GM23338 (cell line): Measurements from ENCODE around the gene UNC13C. TPM values are rescaled to one million over a fixed set of nuclear protein-coding genes. Genes with fewer than 3 reads are reported as not detected.

Source experiments
- ATAC-seq: fragments of 200-7000 bp; cut with Tn5 transposase; 3 replicates; pipeline ENCODE4 v1.9.1; 2020
- DNase-seq: peaks from one replicate; pipeline ENCODE4 v3.0.0-alpha.2; 2015; ENCODE audit warnings: low spot score
- H2AFZ ChIP-seq: fragments of 200-600 bp; sonication (generic); 2 replicates; pipeline ENCODE4 v1.8.0; 2016; ENCODE audit warnings: antibody characterized with exemption, mild to moderate bottlenecking, moderate library complexity
- H3F3A ChIP-seq: fragments of 200-600 bp; sonication (generic); replicated peaks from 2 replicates; pipeline ENCODE4 v1.8.0; 2017; ENCODE audit warnings: antibody characterized with exemption, mixed run types, low read depth
- H3K27ac ChIP-seq: fragments of 200-600 bp; sonication (generic); 2 replicates; pipeline ENCODE4 v1.6.1; 2016; ENCODE audit warnings: low read depth
- H3K27me3 ChIP-seq: fragments of 200-600 bp; sonication (generic); 2 replicates; pipeline ENCODE4 v1.8.0; 2016; ENCODE audit warnings: mild to moderate bottlenecking, mixed run types, moderate library complexity; ENCODE audit not compliant: insufficient read depth
- H3K36me3 ChIP-seq: fragments of 200-600 bp; sonication (generic); 2 replicates; pipeline ENCODE4 v1.8.0; 2016; ENCODE audit warnings: mild to moderate bottlenecking; ENCODE audit not compliant: insufficient read depth
- H3K4me1 ChIP-seq: fragments of 200-600 bp; sonication (generic); 2 replicates; pipeline ENCODE4 v1.8.0; 2016; ENCODE audit warnings: mild to moderate bottlenecking, moderate library complexity; ENCODE audit not compliant: insufficient read depth
- H3K4me2 ChIP-seq: fragments of 200-600 bp; sonication (generic); 2 replicates; pipeline ENCODE4 v1.7.1; 2017; ENCODE audit warnings: mixed run types
- H3K4me3 ChIP-seq: fragments of 200-600 bp; sonication (generic); 2 replicates; pipeline ENCODE4 v1.6.1; 2016; ENCODE audit warnings: mixed run types
- H3K79me2 ChIP-seq: fragments of 200-600 bp; sonication (generic); replicated peaks from 2 replicates; pipeline ENCODE4 v1.8.0; 2017; ENCODE audit warnings: mild to moderate bottlenecking; ENCODE audit not compliant: insufficient read depth
- H3K9me2 ChIP-seq: fragments of 200-600 bp; sonication (generic); 2 replicates; pipeline ENCODE4 v1.8.0; 2017; ENCODE audit not compliant: insufficient read depth
- H4K20me1 ChIP-seq: fragments of 200-600 bp; sonication (generic); replicated peaks from 2 replicates; pipeline ENCODE4 v1.8.0; 2017; ENCODE audit warnings: mild to moderate bottlenecking; ENCODE audit not compliant: insufficient read depth
- H3K27ac Mint-ChIP-seq: 2 replicates; pipeline ENCODE4 v1.8.0; 2020; ENCODE audit warnings: inconsistent platforms, mild to moderate bottlenecking, moderate library complexity, mixed read lengths
- H3K27me3 Mint-ChIP-seq: 3 replicates; pipeline ENCODE4 v1.8.0; 2022; ENCODE audit warnings: low read depth, mild to moderate bottlenecking, moderate library complexity, mixed read lengths, inconsistent platforms; ENCODE audit not compliant: insufficient read depth, poor library complexity
- H3K36me3 Mint-ChIP-seq: 3 replicates; pipeline ENCODE4 v1.8.0; 2021; ENCODE audit warnings: low read depth, mild to moderate bottlenecking, inconsistent platforms, moderate library complexity, mixed read lengths
- H3K4me1 Mint-ChIP-seq: 3 replicates; pipeline ENCODE4 v1.8.0; 2020; ENCODE audit warnings: mild to moderate bottlenecking, inconsistent platforms, mixed read lengths
- H3K4me3 Mint-ChIP-seq: 3 replicates; pipeline ENCODE4 v1.8.0; 2021; ENCODE audit warnings: moderate library complexity, mild to moderate bottlenecking, inconsistent platforms, mixed read lengths
- H3K9me3 Mint-ChIP-seq: 3 replicates; pipeline ENCODE4 v1.8.0; 2020; ENCODE audit warnings: moderate library complexity, mild to moderate bottlenecking, inconsistent platforms, mixed read lengths
- CREB1 ChIP-seq: fragments of 250-450 bp; sonication (Bioruptor Pico); IDR thresholded peaks from 2 replicates; pipeline ENCODE4 v1.5.0; 2020; ENCODE audit warnings: low read depth, mild to moderate bottlenecking, moderate library complexity
- CTCF ChIP-seq, 2 experiments: fragments of 200-600 bp in 1 of 2; sonication (generic) in 1 of 2; conservative IDR thresholded peaks; 2 replicates each; pipeline versions ENCODE4 v1.5.1 to v1.6.1; 2016 to 2017; ENCODE audit warnings: antibody characterized with exemption in 2 of 2, low read depth in 2 of 2, mild to moderate bottlenecking in 2 of 2, moderate library complexity in 1 of 2
- ETS1 ChIP-seq: IDR thresholded peaks from 2 replicates; pipeline ENCODE4 v1.6.1; 2016; ENCODE audit warnings: antibody characterized with exemption
- EZH2 ChIP-seq: fragments of 200-600 bp; sonication (generic); IDR thresholded peaks from one replicate; pipeline ENCODE4 v1.8.0; 2017; ENCODE audit warnings: antibody characterized with exemption, mild to moderate bottlenecking, low read depth; ENCODE audit not compliant: unreplicated experiment
- EZH2phosphoT487 ChIP-seq: fragments of 200-600 bp; sonication (generic); IDR thresholded peaks from one replicate; pipeline ENCODE4 v1.8.1; 2018; ENCODE audit warnings: antibody characterized with exemption; ENCODE audit not compliant: unreplicated experiment
- JUNB ChIP-seq: IDR thresholded peaks from one replicate; pipeline ENCODE4 v1.6.1; 2016; ENCODE audit warnings: antibody characterized with exemption; ENCODE audit not compliant: unreplicated experiment
- NANOG ChIP-seq: IDR thresholded peaks from 2 replicates; pipeline ENCODE4 v1.6.1; 2016; ENCODE audit warnings: antibody characterized with exemption, borderline replicate concordance
- POLR2AphosphoS5 ChIP-seq: IDR thresholded peaks from 2 replicates; pipeline ENCODE4 v1.6.1; 2016; ENCODE audit warnings: antibody characterized with exemption, low read depth
- REST ChIP-seq: IDR thresholded peaks from one replicate; pipeline ENCODE4 v1.6.1; 2018; ENCODE audit warnings: antibody characterized with exemption; ENCODE audit not compliant: unreplicated experiment
- STAT1 ChIP-seq: IDR thresholded peaks from one replicate; pipeline ENCODE4 v1.6.1; 2016; ENCODE audit warnings: antibody characterized with exemption; ENCODE audit not compliant: unreplicated experiment
- ZNF114 ChIP-seq: fragments of 250-450 bp; sonication (Bioruptor Pico); IDR thresholded peaks from 2 replicates; pipeline ENCODE4 v1.5.0; 2020; ENCODE audit warnings: mild to moderate bottlenecking, moderate library complexity
- ZNF331 ChIP-seq: fragments of 250-450 bp; sonication (Bioruptor Pico); IDR thresholded peaks from 2 replicates; pipeline ENCODE4 v1.5.0; 2020; ENCODE audit warnings: low read depth, mild to moderate bottlenecking, moderate library complexity
- ZNF462 ChIP-seq: fragments of 250-450 bp; sonication (Bioruptor Pico); IDR thresholded peaks from 2 replicates; pipeline ENCODE4 v1.5.0; 2020; ENCODE audit warnings: mild to moderate bottlenecking, moderate library complexity
- polyA plus RNA-seq: library from polyadenylated mRNA; unstranded; fragments of >200 nt; fragmentation: Nextera tagmentation; extraction: Ambion mirVana; gene quantifications from 2 replicates; pipeline ENCODE4 v1.2.1, GENCODE V29; 2016
- total RNA-seq: library from RNA; depleted of rRNA; stranded (reverse); fragments of >200 nt; shearing (Covaris generic); gene quantifications from 2 replicates; pipeline ENCODE4 v1.2.3, GENCODE V29; 2014

Gene UNC13C
- total and polyA plus RNA-seq, 2 experiments from 2014 or later = 0.03 TPM; not detected in 1

GRCh38 chr15:54568381-54568780 lies 590.1 kb downstream of the UNC13C start:
- Histone ChIP-seq H2AFZ (no peak overlapping the region), H4K20me1 (no peaks in the 10 kb centered on the region), H3K9me2 (no peaks in the 10 kb centered on the region), H3K27ac (no peak overlapping the region), H3K4me3 (no peak overlapping the region), H3K27me3 (no peaks in the 10 kb centered on the region), H3F3A (no peaks in the 10 kb centered on the region), H3K79me2 (no peaks in the 10 kb centered on the region), H3K4me2 (no peak overlapping the region), H3K36me3 (no peaks in the 10 kb centered on the region), H3K4me1 (no peaks in the 10 kb centered on the region)
- Mint-ChIP-seq H3K4me3 (no peak overlapping the region), H3K4me1 (no peaks in the 10 kb centered on the region), H3K27me3 (peaks cover 2% of the 10 kb centered on the region), H3K9me3 (peaks cover 13% of the 10 kb centered on the region), H3K36me3 (no peaks in the 10 kb centered on the region), H3K27ac (no peak overlapping the region)
- DNase-seq (no peak), ATAC-seq (no peak)
- TF ChIP-seq ZNF114 (CRISPR knock-in tag) (no peak), ZNF462 (CRISPR knock-in tag) (no peak), EZH2phosphoT487 (no peak), EZH2 (no peak), STAT1 (no peak), REST (no peak), ETS1 (no peak), ZNF331 (no peak), NANOG (no peak), CREB1 (CRISPR knock-in tag) (no peak), JUNB (no peak), POLR2AphosphoS5 (no peak), CTCF (conservative IDR thresholded peaks at IDR 0.05; ENCODE audit: low read depth in 2 of 2) (no peak)
